GM18873 (cell line): Measurements from ENCODE around the gene TEX35.

Experiments
- ATAC-seq: cut with Tn5 transposase; IDR thresholded peaks from one replicate; pipeline ENCODE4 v1.9.1; 2021; ENCODE audit warnings: mild to moderate bottlenecking, moderate library complexity, moderate number of reproducible peaks; ENCODE audit not compliant: unreplicated experiment, low FRiP score

Gene TEX35

DNA sequence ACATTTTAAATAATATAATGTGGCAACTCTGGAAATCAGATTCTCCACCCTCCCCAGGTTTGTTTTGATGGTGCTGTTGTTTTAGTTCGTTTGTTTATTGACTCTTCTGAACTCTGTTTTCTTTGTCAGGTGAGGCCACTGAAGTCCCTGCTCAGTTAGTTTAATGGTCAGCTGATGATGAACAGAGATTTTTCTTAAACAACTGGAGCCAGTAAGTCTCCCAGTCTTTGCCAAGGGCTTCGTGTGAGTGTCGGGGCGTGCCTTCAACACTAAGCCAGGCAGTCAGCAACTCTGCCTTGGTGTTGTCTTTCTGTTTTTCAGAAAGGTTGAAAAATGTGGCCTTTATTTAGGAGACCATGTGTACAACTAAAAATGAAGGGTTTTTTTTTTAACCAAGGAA lies 58.9 kb downstream of the TEX35 start:
- ATAC-seq, result no peak
